NCI-H2081 (cell line): ENCODE measurements around the gene PDLIM3.
A peak's percentile ranks its signal among the peaks of the same experiment; 100 is the strongest.

Experiments used
- DNase-seq, 2 experiments: peaks; one replicate each; lab custom pipeline; 2025; lab: John Stamatoyannopoulos, UW

The PDLIM3 gene

DNA sequence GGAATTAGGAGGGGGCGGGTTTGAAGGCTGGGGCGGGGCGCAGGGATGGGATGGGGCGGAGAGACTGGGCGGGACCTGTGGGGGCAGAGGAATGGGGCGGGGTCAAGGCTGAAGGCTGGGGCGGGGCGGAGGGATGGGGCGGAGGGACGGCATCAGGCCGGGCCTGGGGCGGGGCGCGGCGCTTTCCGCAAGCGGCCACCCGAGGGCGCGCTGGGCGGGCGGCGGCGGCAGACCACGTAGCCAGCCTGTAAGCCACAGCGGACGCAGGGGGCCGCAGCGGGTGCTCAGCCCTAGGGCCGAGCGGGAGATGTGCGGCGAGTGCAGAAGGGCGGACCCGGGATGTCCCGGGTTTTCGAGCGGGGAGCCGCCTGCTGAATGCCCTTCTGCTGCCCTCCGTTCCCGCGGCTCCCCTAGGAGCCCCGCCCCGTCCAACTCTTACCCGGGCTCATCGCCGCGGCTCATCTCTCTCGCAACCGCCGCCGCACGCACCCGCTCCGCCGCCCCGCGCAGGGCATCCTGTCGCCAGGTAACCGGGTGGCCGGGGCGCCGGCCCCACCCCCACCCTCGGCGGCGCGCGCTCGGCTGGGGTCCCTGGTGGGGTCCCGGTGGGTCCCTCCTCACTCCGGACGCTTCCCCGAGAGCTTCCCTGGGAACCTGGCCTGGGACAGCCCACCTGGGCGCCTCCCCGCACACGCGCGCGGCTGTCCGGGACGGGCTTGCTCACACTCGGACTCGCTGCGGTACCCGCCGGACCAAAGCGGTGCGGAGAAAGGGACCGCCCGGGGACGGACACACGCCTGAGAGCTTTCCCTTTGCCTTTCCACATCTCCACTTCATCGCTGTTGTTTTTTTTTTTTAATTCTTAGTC, 63.8 kb downstream of the PDLIM3 start, which contains the start of gene CCDC110:
CCDC110 (minus strand) TSS at position 499 of the 868 bp plus-strand sequence; CDS start at position 449, 50 bp downstream.
- DNase-seq, result peak; percentile 71 to 80

DNA sequence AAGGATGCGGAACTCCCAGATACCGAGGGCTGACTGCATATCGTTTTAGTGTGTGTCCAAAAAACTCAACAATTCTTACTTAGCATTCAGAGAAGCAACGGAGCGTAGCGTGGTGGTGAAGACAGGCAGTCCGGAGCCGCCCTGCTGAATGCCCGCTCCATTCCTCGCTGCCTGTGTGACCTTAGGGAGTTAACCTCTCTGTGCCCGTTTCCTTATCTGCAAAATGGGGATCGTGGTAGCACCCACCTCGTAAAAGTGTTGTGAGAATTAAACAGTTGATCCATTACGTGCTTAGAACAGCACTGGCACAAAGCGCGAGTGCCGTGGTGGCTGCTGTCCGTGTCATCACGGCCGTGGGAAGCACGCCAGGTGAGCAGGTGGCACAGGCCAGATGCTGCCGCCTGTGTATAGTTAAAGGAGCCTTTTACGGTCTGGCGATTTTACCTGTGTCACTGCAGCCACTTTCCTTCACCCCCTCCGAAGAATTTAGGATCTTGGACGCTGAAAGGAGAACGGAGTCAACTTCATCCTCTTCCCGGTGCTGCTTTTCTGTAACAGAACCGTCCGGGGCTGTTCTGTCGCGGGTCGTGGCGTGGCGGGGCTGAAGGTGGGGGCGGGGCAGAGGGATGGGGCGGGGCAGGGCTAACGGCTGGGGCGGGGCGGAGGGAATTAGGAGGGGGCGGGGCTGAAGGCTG, 64.7 kb downstream of the PDLIM3 start:
- DNase-seq, result peak; percentile 33 to 61

DNA sequence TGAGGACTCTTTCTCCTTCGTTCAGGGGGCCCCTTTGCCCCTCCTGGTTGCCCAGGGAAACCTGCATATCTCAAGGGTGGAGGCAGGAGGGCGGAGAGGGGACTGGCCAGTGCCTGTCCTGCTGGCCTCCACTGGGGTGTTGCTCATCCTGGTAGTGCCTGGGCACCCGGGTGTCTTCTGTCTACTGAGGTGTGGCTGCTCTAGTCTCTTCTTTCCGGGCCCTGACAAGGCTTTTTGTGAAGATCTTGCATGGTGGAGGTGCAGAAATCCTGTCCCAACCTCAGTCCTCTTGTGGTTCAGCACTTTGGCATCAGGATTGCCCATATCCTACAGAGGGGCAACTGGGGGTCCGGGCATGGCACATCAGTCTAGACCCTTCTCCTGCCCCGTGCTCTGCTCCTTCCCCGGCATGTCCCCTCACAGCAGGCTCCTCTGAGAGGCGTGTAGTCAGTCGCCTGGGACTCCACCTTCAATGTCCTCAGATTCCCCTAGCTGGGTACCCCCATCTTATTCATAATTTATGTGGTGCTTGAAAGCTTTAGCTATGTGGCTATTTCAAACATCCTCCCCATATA, 65.6 kb downstream of the PDLIM3 start:
- DNase-seq, result no peak

DNA sequence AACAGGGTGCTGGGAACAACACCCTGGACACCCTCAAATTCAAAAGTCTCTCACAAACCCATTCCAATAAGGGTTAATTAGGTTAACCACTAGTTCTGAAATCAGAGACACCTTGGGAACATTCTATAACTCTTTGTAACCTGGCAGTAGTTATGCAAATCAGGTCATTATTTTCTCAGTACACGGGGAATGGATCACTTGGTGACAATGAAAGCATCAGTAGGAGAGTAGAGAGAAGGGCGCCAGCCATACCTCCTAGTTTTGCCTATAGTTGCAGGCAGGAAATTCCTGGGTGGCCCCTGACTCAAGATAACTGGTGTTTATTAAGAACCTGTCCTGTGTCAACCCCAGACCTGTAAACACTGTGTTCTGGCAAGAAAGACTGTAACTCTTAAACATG, 66.3 kb downstream of the PDLIM3 start:
- DNase-seq, result no peak

DNA sequence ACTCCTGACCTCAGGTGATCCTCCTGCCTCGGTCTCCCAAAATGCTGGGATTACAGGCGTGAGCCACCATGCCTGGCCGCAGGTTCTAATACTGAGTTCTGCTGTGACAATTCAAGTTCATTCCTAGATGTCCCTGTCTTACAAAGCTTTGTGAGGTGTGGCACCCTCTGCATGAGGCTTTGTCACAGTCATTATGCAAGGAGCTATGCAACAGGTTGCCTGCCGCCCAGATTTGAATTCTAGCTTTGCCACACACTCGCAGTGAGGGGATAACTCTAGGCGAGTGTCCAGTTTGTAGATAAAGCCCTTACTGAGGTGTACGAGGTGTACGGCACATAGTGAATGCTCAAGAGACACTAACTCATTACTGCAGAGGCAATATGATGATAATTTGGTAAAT, 67.3 kb downstream of the PDLIM3 start:
- DNase-seq, result no peak

DNA sequence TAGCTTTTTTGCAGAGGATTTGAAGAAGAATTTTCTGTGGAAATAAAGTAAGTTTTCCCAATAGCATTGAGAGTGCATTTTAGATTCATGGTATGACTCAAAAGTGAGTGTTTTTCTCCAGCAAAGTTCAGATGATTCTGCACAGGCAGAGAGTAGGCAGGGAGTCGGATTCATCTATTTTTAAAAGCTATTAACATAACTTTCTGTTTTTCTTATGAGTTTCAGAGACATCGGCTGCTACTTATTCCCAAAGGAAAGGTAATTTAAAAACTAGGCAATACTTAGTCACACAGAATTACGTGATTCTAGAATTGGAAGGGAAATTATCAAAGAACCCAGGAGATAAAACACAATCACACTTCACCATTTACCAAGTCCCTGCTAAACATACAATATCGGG, 68.2 kb downstream of the PDLIM3 start:
- DNase-seq, result no peak

DNA sequence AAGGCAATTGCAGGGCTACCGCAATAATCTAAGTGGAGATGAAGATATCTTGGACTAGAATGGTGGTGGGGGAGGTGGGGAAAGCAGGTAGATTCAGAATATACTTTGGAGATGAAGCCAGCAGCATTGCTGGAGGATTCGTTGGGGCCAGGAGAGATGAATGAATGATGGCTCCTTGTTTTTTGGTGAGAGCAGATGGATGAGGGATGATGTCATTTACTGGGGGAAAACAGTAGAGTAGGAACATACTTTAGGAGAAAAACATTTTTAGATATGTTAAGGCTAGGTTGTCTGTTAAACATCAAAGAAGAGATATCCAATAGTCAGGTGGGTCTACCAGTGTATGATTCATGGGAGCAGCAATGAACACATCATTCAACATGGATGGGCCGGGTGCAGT, 69.6 kb downstream of the PDLIM3 start:
- no peak for DNase-seq

DNA sequence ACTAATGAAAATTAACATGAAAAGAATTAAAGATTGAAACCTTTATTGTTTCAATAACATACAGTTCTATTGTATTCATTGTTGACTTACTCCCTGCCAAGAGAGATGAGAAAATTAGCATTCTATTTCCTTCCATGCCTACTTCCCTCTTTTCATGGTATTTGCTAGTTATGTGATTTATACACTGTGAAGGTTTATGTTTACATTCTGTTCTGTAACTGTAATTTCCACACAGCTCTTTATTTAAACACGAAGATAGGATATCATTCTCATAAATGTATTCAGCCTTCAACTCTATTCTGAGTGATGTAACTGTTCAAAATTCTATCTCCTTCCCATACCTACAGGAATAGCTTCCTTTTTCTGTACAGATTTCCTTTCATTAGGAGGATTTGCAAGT, 70.4 kb downstream of the PDLIM3 start:
- peak; percentile 1 to 67 for DNase-seq

DNA sequence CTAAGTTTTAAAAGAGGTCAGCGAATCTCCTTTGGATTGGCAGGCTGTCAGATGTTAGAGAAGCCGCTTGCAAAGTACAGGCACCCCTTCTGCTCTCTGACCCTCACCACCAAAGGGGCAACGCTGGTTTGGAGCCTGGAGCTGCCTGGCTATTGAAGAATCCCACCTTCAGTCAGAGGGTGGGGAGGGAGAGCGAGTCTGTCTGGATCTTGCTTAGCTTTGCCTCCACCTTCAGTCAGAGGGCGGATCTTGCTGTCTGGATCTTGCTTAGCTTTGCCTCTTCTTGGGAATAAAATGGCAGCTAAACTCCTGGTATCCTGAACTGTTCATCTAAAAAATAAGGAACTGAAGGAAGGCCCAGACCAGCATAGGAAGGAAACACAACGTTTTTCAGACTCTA, 71.1 kb downstream of the PDLIM3 start:
- DNase-seq, result no peak

DNA sequence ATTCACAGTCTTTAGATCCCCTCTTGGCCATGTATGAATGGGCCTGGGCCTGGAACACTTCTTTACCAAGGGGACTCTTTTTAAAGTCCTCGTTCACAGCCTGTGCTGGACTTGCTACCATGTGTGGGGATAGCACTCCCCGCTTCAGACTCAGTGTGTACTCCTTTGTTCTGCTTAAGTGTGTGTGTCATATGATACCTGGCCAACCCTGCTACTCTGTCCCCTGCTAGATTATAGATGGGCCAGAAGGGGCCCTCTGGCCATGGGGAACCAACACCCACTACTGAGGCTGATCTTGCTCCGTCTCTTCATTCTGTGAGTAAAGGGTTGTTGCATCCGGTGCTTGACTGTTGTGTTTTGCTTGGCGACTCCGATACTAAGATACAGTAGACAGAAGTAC, 71.8 kb downstream of the PDLIM3 start:
- DNase-seq, result no peak

DNA sequence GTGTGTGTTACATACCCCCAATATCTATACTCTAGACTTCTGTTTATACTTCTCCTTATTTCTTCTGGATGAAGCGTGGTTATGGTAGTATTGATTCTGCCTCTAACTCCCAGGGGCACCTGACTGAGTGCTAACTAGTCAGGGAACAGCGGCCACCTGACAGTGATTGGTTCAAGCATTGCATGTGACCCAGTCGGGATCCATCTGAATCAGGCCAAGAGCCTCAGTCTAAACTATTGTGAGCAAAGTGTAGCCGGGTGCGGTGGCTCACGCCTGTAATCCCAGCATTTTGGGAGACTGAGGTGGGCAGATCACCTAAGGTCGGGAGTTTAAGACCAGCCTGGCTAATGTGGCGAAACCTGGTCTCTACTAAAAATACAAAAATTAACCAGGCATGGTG, 73.7 kb downstream of the PDLIM3 start:
- DNase-seq, result no peak

DNA sequence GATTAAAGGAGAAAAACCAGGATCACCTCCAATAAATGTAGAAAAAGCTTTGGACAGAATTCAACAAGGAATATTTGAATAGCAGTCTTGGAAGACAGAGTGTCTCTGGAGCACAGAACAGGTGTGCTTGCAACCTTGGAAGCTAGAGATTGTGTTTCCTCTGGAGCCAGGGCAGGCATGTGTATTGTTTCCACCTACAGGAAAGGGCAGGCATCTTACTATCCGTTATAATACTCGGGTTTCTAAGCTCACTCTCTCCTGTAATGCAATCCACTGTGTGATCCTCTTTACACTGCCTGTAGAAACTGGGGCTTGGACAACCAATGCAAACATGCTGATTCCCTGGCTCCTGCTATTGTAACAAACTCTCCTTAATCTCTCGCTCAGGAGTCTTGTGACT, 78.2 kb downstream of the PDLIM3 start:
- peak in 1 of 2 experiments; percentile 12 for DNase-seq

DNA sequence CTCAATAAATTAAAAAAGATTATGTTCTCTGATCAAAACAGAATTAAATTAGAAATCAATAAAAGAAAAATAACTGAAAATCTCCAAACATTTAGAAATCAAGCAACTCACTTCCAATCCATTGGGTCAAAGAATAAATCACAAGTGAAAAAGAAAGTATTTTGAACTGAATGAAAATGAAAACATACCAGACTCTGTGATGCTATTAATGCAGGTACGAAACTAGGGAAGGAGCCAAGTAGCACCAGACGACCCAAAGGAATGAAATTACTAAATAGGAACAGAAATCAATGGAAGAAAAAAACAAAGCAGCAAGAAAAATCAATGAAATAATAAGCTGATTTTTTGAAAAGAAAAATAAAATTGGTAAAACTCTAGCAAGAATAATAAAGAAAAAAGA, 79.2 kb downstream of the PDLIM3 start:
- no peak for DNase-seq
